C4-2B (cell line): ENCODE measurements around the gene PNMA6E.

Experiments
- ZFX ChIP-seq: fragments of 450-650 bp; IDR thresholded peaks from 2 replicates; pipeline ENCODE4 v1.6.1; 2017
- TF ChIP-seq, protein P1 (sequence below): fragments of 450-650 bp; conservative IDR thresholded peaks from 2 replicates; pipeline ENCODE4 v1.5.1; 2017; ENCODE audit warnings: mild to moderate bottlenecking

- TF ChIP-seq, protein P1, sequence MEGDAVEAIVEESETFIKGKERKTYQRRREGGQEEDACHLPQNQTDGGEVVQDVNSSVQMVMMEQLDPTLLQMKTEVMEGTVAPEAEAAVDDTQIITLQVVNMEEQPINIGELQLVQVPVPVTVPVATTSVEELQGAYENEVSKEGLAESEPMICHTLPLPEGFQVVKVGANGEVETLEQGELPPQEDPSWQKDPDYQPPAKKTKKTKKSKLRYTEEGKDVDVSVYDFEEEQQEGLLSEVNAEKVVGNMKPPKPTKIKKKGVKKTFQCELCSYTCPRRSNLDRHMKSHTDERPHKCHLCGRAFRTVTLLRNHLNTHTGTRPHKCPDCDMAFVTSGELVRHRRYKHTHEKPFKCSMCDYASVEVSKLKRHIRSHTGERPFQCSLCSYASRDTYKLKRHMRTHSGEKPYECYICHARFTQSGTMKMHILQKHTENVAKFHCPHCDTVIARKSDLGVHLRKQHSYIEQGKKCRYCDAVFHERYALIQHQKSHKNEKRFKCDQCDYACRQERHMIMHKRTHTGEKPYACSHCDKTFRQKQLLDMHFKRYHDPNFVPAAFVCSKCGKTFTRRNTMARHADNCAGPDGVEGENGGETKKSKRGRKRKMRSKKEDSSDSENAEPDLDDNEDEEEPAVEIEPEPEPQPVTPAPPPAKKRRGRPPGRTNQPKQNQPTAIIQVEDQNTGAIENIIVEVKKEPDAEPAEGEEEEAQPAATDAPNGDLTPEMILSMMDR = no peak
- no peak for TF ChIP-seq ZFX
Observed at GRCh38 chrX:153348421-153348820, 52.7 kb downstream of the PNMA6E start.
